HCT116 (cell line): ENCODE measurements around the gene AQP5. TPM values are rescaled to one million over a fixed set of nuclear protein-coding genes. Genes with fewer than 3 reads are reported as not detected.

ENCODE experiments used
- ATAC-seq: fragments of 200-7000 bp; cut with Tn5 transposase; 2 replicates; pipeline ENCODE4 v1.9.1; 2020; ENCODE audit warnings: mild to moderate bottlenecking, moderate library complexity
- BruUV-seq: library from RNA; stranded (reverse); fragments of 400-500 nt; replicated peaks from 2 replicates; lab custom pipeline; 2021; lab: Mats Ljungman, UMichigan
- CTCF ChIA-PET: fragments of 300-600 bp; sonication (Branson Sonifier 250); formaldehyde crosslinking; loops from one replicate; lab custom pipeline; 2021; ENCODE audit warnings: antibody characterized with exemption; lab: Charles Lee
- POLR2A ChIA-PET: fragments of 300-600, 350-600 bp; sonication (Branson Sonifier 250); formaldehyde crosslinking; loops from one replicate; lab custom pipeline; 2021; ENCODE audit warnings: antibody characterized with exemption; lab: Charles Lee
- RAD21 ChIA-PET, 2 experiments: fragments of 300-600 bp; sonication (Branson Sonifier 250); formaldehyde crosslinking; loops; one replicate each; lab custom pipeline; 2023; ENCODE audit warnings: low total read pairs in 2 of 2; ENCODE audit not compliant: uncharacterized antibody in 2 of 2, unreplicated experiment in 2 of 2, low non-redundant PET in 1 of 2; lab: Charles Lee
- DNase-seq: peaks from one replicate; pipeline ENCODE4 v3.0.0-alpha.2; 2010; ENCODE audit warnings: low read depth, low spot score
- H2AFZ ChIP-seq: fragments of 200-600 bp; shearing (Covaris generic), sonication (generic); 2 replicates; pipeline ENCODE4 v1.6.1; 2017; ENCODE audit warnings: low read depth, mixed run types, mixed read lengths, antibody characterized with exemption, low read length; ENCODE audit not compliant: poor library complexity, severe bottlenecking
- H3K27ac ChIP-seq: 2 replicates; pipeline ENCODE4 v1.5.1; 2012; ENCODE audit warnings: low read depth, low read length
- H3K27me3 ChIP-seq: fragments of 200-600 bp; sonication (generic); 2 replicates; pipeline ENCODE4 v1.6.1; 2016; ENCODE audit warnings: mixed run types, low read length, mixed read lengths; ENCODE audit not compliant: insufficient read depth
- H3K36me3 ChIP-seq, 2 experiments: fragments of 200-500 bp in 1 of 2; fragments of 200-600 bp in 1 of 2; sonication (Bioruptor generic) in 1 of 2; sonication (generic) in 1 of 2; 2 replicates each; pipeline versions ENCODE4 v1.5.1 to v1.6.1; 2014 to 2016; ENCODE audit warnings: low read length in 2 of 2, inconsistent platforms in 1 of 2, mixed read lengths in 1 of 2, mixed run types in 1 of 2; ENCODE audit not compliant: insufficient read depth in 2 of 2, control insufficient read depth in 1 of 2
- H3K4me1 ChIP-seq, 2 experiments: fragments of 200-600 bp in 1 of 2; sonication (generic) in 1 of 2; 2 replicates each; pipeline versions ENCODE4 v1.5.1 to v1.6.1; 2012 to 2017; ENCODE audit warnings: low read length in 2 of 2, inconsistent platforms in 1 of 2, mild to moderate bottlenecking in 1 of 2, mixed read lengths in 1 of 2, mixed run types in 1 of 2, moderate library complexity in 1 of 2; ENCODE audit not compliant: insufficient read depth in 2 of 2, control insufficient read depth in 1 of 2
- H3K4me2 ChIP-seq: fragments of 200-600 bp; sonication (generic); 2 replicates; pipeline ENCODE4 v1.6.1; 2017; ENCODE audit warnings: mixed run types, low read length, mixed read lengths
- H3K4me3 ChIP-seq, 2 experiments: fragments of 200-600 bp in 1 of 2; sonication (generic) in 1 of 2; replicated peaks in 1 of 2; 2 replicates each; pipeline ENCODE4 v1.5.1; 2011 to 2016; ENCODE audit warnings: low read length in 2 of 2, control low read depth in 1 of 2, low read depth in 1 of 2, mild to moderate bottlenecking in 1 of 2, mixed read lengths in 1 of 2, mixed run types in 1 of 2
- H3K79me2 ChIP-seq: fragments of 200-600 bp; sonication (generic); 2 replicates; pipeline ENCODE4 v1.6.1; 2017; ENCODE audit warnings: mild to moderate bottlenecking, mixed run types, low read length, moderate library complexity, mixed read lengths; ENCODE audit not compliant: insufficient read depth
- H3K9ac ChIP-seq: fragments of 200-600 bp; sonication (generic); 2 replicates; pipeline ENCODE4 v1.6.1; 2016; ENCODE audit warnings: low read length, mixed read lengths
- H3K9me2 ChIP-seq: fragments of 200-600 bp; sonication (generic), shearing (Covaris generic); 2 replicates; pipeline ENCODE4 v1.6.1; 2017; ENCODE audit warnings: mixed run types, mild to moderate bottlenecking, moderate library complexity; ENCODE audit not compliant: insufficient read depth
- H3K9me3 ChIP-seq, 2 experiments: fragments of 200-500 bp in 1 of 2; fragments of 200-600 bp in 1 of 2; sonication (Bioruptor generic) in 1 of 2; sonication (generic) in 1 of 2; 2 replicates each; pipeline ENCODE4 v1.6.1; 2014 to 2017; ENCODE audit warnings: low read length in 2 of 2, mixed read lengths in 2 of 2, inconsistent platforms in 1 of 2, low read depth in 1 of 2, mild to moderate bottlenecking in 1 of 2, mixed run types in 1 of 2, moderate library complexity in 1 of 2; ENCODE audit not compliant: control insufficient read depth in 1 of 2, insufficient read depth in 1 of 2
- H4K20me1 ChIP-seq: fragments of 200-600 bp; sonication (generic), shearing (Covaris generic); 2 replicates; pipeline ENCODE4 v1.6.1; 2017; ENCODE audit warnings: mixed run types, mild to moderate bottlenecking, moderate library complexity; ENCODE audit not compliant: insufficient read depth
- CBX3 ChIP-seq: IDR thresholded peaks from 2 replicates; pipeline ENCODE4 v1.6.1; 2012; ENCODE audit warnings: low read depth
- CEBPB ChIP-seq: IDR thresholded peaks from 2 replicates; pipeline ENCODE4 v1.6.1; 2012; ENCODE audit warnings: low read depth
- EGR1 ChIP-seq: IDR thresholded peaks from 2 replicates; pipeline ENCODE4 v1.6.1; 2012; ENCODE audit warnings: low read depth
- ELF1 ChIP-seq: IDR thresholded peaks from 2 replicates; pipeline ENCODE4 v1.6.1; 2012; ENCODE audit warnings: low read depth, borderline replicate concordance
- EZH2 ChIP-seq: fragments of 200-600 bp; sonication (generic); IDR thresholded peaks from 2 replicates; pipeline ENCODE4 v1.6.1; 2017; ENCODE audit warnings: antibody characterized with exemption, mixed run types
- EZH2phosphoT487 ChIP-seq: fragments of 200-600 bp; IDR thresholded peaks from 2 replicates; pipeline ENCODE4 v1.6.1; 2018; ENCODE audit warnings: antibody characterized with exemption, borderline replicate concordance
- JUND ChIP-seq: IDR thresholded peaks from 2 replicates; pipeline ENCODE4 v1.6.1; 2012
- POLR2A ChIP-seq: IDR thresholded peaks from 2 replicates; pipeline ENCODE4 v1.7.0; 2011; ENCODE audit warnings: borderline replicate concordance; ENCODE audit not compliant: insufficient read depth, insufficient read length; ENCODE audit errors: extremely low read depth
- POLR2AphosphoS5 ChIP-seq: IDR thresholded peaks from 2 replicates; pipeline ENCODE4 v1.6.1; 2011; ENCODE audit warnings: mild to moderate bottlenecking, low read depth, low read length, moderate library complexity
- RAD21 ChIP-seq: IDR thresholded peaks from 2 replicates; pipeline ENCODE4 v1.6.1; 2012; ENCODE audit warnings: low read depth, mild to moderate bottlenecking
- REST ChIP-seq: IDR thresholded peaks from 2 replicates; pipeline ENCODE4 v1.6.1; 2012; ENCODE audit warnings: low read depth
- SP1 ChIP-seq: IDR thresholded peaks from 2 replicates; pipeline ENCODE4 v1.6.1; 2012; ENCODE audit warnings: low read depth
- SRF ChIP-seq: IDR thresholded peaks from 2 replicates; pipeline ENCODE4 v1.6.1; 2012; ENCODE audit warnings: low read depth
- TCF7L2 ChIP-seq: IDR thresholded peaks from 2 replicates; pipeline ENCODE4 v1.7.0; 2011; ENCODE audit warnings: borderline replicate concordance, inconsistent platforms; ENCODE audit not compliant: insufficient read depth, insufficient read length; ENCODE audit errors: extremely low read depth
- YY1 ChIP-seq: IDR thresholded peaks from 2 replicates; pipeline ENCODE4 v1.6.1; 2011; ENCODE audit warnings: low read length, low read depth, moderate library complexity, mild to moderate bottlenecking; ENCODE audit not compliant: insufficient replicate concordance; ENCODE audit errors: extremely low read depth
- ZFX ChIP-seq: fragments of 450-650 bp; IDR thresholded peaks from 2 replicates; pipeline ENCODE4 v1.6.1; 2017
- ZNF274 ChIP-seq: fragments of 200-500 bp; sonication (Bioruptor generic); IDR thresholded peaks from 2 replicates; pipeline ENCODE4 v1.6.1; 2014; ENCODE audit warnings: mild to moderate bottlenecking, low read depth, low read length, inconsistent platforms
- intact Hi-C: fragments of 100-400 bp; cut with micrococcal nuclease; formaldehyde crosslinking; loops from 2 replicates; pipeline ENCODE4 v1.10.0; 2022
- total RNA-seq: library from RNA; stranded (reverse); gene quantifications from one replicate; pipeline ENCODE4 v1.2.1, GENCODE V29; 2021; ENCODE audit not compliant: unreplicated experiment
- TF ChIP-seq, protein P1 (sequence below): IDR thresholded peaks from 2 replicates; pipeline ENCODE4 v1.6.1; 2011; ENCODE audit warnings: mild to moderate bottlenecking, low read length, moderate library complexity; ENCODE audit not compliant: insufficient replicate concordance; ENCODE audit errors: extremely low read depth
- TF ChIP-seq, protein P2 (sequence below): IDR thresholded peaks from 2 replicates; pipeline ENCODE4 v1.6.1; 2012

The AQP5 gene
- total RNA-seq, 1 experiment from 2014 or later = not detected

DNA sequence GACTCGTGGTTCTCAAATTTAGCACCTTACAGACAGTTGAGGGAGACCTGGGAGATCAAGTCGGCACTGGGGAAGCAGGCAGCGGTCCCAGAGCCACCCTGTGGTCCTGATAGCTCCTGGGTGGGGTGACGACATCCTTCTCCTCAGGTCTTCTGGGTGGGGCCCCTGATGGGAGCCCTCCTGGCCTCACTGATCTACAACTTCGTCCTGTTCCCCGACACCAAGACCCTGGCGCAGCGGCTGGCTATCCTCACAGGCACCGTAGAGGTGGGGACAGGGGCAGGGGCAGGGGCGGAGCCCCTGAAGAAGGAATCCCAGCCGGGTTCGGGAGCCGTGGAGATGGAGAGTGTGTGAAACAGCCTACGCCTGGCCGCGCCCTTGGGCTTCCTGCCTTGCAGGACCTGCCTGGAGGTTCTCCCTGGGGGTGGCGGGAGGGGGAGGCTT, 13.7 kb downstream of the AQP5 start (continued):
- TF ChIP-seq, protein P1, sequence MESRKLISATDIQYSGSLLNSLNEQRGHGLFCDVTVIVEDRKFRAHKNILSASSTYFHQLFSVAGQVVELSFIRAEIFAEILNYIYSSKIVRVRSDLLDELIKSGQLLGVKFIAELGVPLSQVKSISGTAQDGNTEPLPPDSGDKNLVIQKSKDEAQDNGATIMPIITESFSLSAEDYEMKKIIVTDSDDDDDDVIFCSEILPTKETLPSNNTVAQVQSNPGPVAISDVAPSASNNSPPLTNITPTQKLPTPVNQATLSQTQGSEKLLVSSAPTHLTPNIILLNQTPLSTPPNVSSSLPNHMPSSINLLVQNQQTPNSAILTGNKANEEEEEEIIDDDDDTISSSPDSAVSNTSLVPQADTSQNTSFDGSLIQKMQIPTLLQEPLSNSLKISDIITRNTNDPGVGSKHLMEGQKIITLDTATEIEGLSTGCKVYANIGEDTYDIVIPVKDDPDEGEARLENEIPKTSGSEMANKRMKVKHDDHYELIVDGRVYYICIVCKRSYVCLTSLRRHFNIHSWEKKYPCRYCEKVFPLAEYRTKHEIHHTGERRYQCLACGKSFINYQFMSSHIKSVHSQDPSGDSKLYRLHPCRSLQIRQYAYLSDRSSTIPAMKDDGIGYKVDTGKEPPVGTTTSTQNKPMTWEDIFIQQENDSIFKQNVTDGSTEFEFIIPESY = no peak
- TF ChIP-seq YY1 (no peak), EZH2 (no peak), POLR2A (no peak), ELF1 (no peak), JUND (no peak), RAD21 (no peak), POLR2AphosphoS5 (no peak), CEBPB (no peak)
- TF ChIP-seq, all 23 proteins: peak for 0

GRCh38 chr12:49976557-49976956, 14.9 kb downstream of the AQP5 start:
- Histone ChIP-seq H3K27me3 (no peaks in the 10 kb centered on the region), H3K9ac (no peak overlapping the region), H3K4me2 (no peak overlapping the region), H3K9me3 (no peaks in the 10 kb centered on the region), H3K79me2 (no peaks in the 10 kb centered on the region), H3K4me3 (no peak overlapping the region), H4K20me1 (no peaks in the 10 kb centered on the region), H3K9me2 (no peaks in the 10 kb centered on the region), H2AFZ (no peak overlapping the region), H3K36me3 (no peaks in the 10 kb centered on the region), H3K27ac (no peak overlapping the region), H3K4me1 (no peaks in the 10 kb centered on the region)
- BruUV-seq = no TSS peak
- CTCF ChIA-PET = interaction anchor here (1.0 to 1.1 kb wide), 2 partner anchors 9 to 31 kb away, joined by 3 to 4 read pairs; no protein-coding TSS in a partner anchor
- no peak for DNase-seq
- ATAC-seq = no peak
- RAD21 ChIA-PET = no interaction called here
- POLR2A ChIA-PET = no interaction called here
- intact Hi-C loops = no loop called here
- TF ChIP-seq SP1 = no peak
- no peak for TF ChIP-seq EZH2
- TF ChIP-seq, protein P2, sequence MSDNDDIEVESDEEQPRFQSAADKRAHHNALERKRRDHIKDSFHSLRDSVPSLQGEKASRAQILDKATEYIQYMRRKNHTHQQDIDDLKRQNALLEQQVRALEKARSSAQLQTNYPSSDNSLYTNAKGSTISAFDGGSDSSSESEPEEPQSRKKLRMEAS = no peak
- TF ChIP-seq ELF1 = no peak
- TF ChIP-seq ZNF274 = no peak
- TF ChIP-seq CBX3 = no peak
- TF ChIP-seq ZFX = no peak
- no peak for TF ChIP-seq REST
- no peak for TF ChIP-seq EGR1
- no peak for TF ChIP-seq EZH2phosphoT487
- no peak for TF ChIP-seq POLR2AphosphoS5
- no peak for TF ChIP-seq SRF
- no peak for TF ChIP-seq TCF7L2
- TF ChIP-seq JUND = no peak
- TF ChIP-seq, protein P1 = no peak
